Measurements from ENCODE around the gene MESD. TPM values are rescaled to one million over a fixed set of nuclear protein-coding genes. Genes with fewer than 3 reads are reported as not detected.

The MESD gene
- total and polyA plus RNA-seq, 11 donors: 11.2 to 19.8 (median 14.8) TPM

DNA sequence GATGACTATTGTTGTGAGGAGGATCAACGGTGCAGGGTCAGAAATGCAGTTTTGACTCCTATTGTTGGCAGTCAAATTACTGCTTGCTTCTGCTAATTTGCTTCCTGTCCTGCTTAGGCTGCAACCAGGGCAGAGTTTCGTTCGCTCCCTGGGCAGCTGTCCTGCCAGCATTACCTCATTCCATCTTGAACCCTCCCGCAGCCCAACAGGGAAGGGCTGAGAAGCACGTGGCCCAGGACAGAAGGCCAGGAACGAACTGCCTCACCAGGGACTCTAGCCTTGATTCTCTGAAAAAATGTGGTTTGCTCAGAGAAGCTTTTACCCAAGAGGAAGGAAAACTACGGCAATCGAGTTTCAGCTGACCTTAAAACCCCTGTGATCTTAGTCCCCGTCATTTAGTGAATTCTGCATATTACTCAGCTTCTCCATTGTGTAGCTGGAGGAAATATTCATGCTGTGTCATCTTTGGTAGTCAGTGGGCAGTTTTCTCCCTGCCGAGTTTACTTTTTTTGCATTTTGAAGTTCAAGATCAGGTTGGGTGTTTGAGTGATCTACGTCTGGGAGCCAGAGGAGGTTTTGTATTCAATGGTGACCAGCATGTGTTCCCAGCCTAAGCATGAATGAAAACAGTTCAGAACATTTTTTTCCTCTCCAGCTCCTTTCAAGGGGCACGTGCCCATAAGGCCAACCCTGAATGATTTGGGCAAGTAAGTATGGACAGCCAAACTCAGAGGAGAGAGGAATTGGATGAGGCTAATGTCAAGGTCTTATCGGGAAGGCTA is 34.1 kb upstream of the MESD start:
- Histone ChIP-seq H3K27me3 (no peaks in the 10 kb centered on the region), H3K36me3 (no peaks in the 10 kb centered on the region), H3K4me3 (peak overlapping the region in 3 of 12 donors; percentile 7 to 20 (median 15)), H3K4me1 (peaks cover 0 to 56% (median 28%) of the 10 kb centered on the region in 12 donors), H3K9me3 (no peaks in the 10 kb centered on the region), H3K27ac (peak overlapping the region in 11 of 12 donors; percentile 45 to 93 (median 67))
- no peak for TF ChIP-seq CTCF (IDR thresholded peaks at IDR 0.05)
- peak in 1 of 2 donors; percentile 21 for TF ChIP-seq POLR2A (IDR thresholded peaks at IDR 0.05)
- ATAC-seq (peak; percentile 86 to 96 (median 94)), DNase-seq (peak; percentile 71 to 88 (median 73))
- WGBS, 4 donors: 45 to 53% (median 48%) methylated on average over 13 of the region's 13 CpGs
- intact Hi-C loops (cut with DNase I): no loop called here

DNA sequence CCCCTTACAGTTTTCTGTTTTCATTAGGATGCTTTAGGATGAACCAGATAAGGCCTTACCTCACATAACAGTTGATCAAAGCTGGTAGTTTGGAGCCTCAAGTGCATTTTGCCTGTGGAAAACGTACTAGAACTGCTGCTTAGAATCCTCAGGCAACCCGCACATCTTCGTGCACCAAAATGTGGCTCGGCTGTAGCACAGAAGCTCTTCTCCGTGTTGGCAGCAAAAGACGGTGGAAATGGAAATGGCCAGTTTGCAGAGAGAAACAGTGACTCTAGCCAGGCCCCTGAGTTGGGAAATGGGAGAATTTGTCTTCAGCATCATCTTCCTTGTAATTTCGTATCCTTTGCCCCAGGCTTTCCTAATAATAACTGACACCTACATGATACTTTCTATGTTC is 31.7 kb upstream of the MESD start:
- H3K27me3 ChIP-seq: no peaks in the 10 kb centered on the region
- no peaks in the 10 kb centered on the region for H3K9me3 ChIP-seq
- intact Hi-C loops (cut with DNase I): no loop called here
- H3K36me3 ChIP-seq: no peaks in the 10 kb centered on the region
- peaks cover 0 to 46% (median 28%) of the 10 kb centered on the region in 12 donors for H3K4me1 ChIP-seq
- no peak for ATAC-seq
- no peak overlapping the region for H3K4me3 ChIP-seq
- no peak for DNase-seq
- WGBS, 4 donors: 90 to 94% (median 92%) methylated on average over 7 of the region's 7 CpGs
- H3K27ac ChIP-seq: no peak overlapping the region
- TF ChIP-seq POLR2A (IDR thresholded peaks at IDR 0.05) (no peak), CTCF (IDR thresholded peaks at IDR 0.05) (no peak)

DNA sequence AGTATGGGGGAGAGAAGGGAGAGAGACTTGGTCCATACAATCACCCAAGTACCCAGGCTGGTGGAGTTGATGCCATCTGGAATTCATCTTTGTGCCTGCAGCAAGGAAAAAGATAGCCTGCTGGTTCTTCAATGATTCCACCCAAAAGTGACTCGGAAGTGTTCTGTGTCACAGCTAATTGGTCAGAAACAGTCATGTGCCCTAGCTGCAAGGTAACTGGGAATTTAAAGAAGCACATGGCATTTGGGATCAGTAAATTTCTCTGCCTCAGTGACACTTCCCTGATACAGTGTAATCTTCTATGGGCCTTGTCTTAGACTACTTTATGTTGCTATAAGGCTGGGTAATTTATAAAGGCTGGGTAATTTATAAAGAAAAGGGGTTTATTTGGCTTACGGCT is 28.6 kb upstream of the MESD start:
- Histone ChIP-seq H3K4me1 (peaks cover 0 to 49% (median 32%) of the 10 kb centered on the region in 12 donors), H3K36me3 (no peaks in the 10 kb centered on the region), H3K9me3 (no peaks in the 10 kb centered on the region), H3K27ac (no peak overlapping the region), H3K4me3 (no peak overlapping the region), H3K27me3 (no peaks in the 10 kb centered on the region)
- TF ChIP-seq CTCF (IDR thresholded peaks at IDR 0.05): no peak
- TF ChIP-seq POLR2A (IDR thresholded peaks at IDR 0.05): no peak
- WGBS, 4 donors: 95 to 100% (median 98%) methylated on average over 2 of the region's 2 CpGs
- ATAC-seq: no peak
- DNase-seq: no peak
- intact Hi-C loops (cut with DNase I): loop anchor here in 1 of 10 donors (10.0 kb wide), 1 partner anchor 57 kb away; no protein-coding TSS in a partner anchor

GRCh38 chr15:81016489-81017068 is 27.0 kb upstream of the MESD start:
- intact Hi-C loops (cut with DNase I): loop anchor here in 1 of 10 donors (10.0 kb wide), 1 partner anchor 58 kb away; no protein-coding TSS in a partner anchor
- TF ChIP-seq POLR2A (IDR thresholded peaks at IDR 0.05) (no peak), CTCF (IDR thresholded peaks at IDR 0.05) (no peak)
- no peak for DNase-seq
- 26 to 48% (median 41%) methylated on average over 1 of the region's 1 CpG for whole genome bisulfite sequencing, 4 donors
- no peaks in the 10 kb centered on the region for H3K9me3 ChIP-seq
- H3K27me3 ChIP-seq: no peaks in the 10 kb centered on the region
- H3K27ac ChIP-seq: peak overlapping the region in 7 of 12 donors; percentile 1 to 52 (median 29)
- no peak overlapping the region for H3K4me3 ChIP-seq
- peaks cover 0 to 45% (median 33%) of the 10 kb centered on the region in 12 donors for H3K4me1 ChIP-seq
- H3K36me3 ChIP-seq: no peaks in the 10 kb centered on the region
- peak in 3 of 4 donors; percentile 42 to 58 (median 48) for ATAC-seq

Data from heart left ventricle (tissue), 16 donors.